GM19043 (cell line): Measurements from ENCODE around the gene MPP3.
A peak's percentile ranks its signal among the peaks of the same experiment; 100 is the strongest.

Source experiments
- ATAC-seq: cut with Tn5 transposase; IDR thresholded peaks from one replicate; pipeline ENCODE4 v1.9.1; 2021; ENCODE audit warnings: low read depth; ENCODE audit not compliant: unreplicated experiment

The MPP3 gene

DNA sequence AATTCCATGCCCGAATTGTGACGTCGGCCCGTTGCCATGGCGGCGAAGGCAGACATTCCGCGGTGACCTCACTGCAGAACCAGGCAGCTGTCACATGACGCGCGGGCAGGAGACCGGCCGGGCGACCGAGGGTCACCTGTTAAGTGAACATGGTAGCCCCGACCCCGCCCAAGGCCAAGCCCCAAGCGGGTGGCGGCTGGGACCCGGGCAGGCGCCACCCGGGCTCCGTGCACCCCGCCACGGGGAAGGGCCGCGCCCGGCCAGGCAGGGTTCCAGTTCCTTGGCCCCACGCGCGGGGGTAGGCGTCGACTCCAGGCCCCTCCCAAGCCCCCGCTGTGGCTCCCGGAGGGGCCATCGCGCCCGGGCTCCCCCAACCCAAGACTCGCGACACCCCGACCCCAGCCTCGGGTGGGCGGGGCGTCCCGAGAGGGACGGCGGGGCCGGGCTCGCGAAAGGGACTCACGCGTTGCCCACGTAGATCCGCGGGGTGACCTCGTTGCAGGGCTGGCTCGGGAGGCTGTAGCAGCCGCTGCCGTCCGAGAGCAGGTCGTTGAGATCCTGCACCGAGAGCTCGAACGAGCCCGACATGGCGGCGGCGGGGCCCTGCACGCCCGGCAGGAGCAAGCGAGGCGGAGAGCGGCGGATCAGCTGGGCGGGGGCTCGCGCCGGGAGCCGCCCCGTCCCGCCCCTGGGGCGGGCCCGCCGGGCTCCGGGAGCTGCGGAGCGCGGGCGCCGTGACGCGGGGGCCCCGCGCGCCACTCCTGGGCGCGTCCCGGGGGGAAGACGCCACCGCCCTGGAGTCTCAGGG lies 54.4 kb downstream of the MPP3 start, which contains the start of gene DUSP3:
Gene DUSP3, minus strand, starts transcription at position 641 of the 808 bp plus-strand sequence. Its CDS starts 53 bp downstream, at position 588.
- ATAC-seq, result peak; percentile 71

DNA sequence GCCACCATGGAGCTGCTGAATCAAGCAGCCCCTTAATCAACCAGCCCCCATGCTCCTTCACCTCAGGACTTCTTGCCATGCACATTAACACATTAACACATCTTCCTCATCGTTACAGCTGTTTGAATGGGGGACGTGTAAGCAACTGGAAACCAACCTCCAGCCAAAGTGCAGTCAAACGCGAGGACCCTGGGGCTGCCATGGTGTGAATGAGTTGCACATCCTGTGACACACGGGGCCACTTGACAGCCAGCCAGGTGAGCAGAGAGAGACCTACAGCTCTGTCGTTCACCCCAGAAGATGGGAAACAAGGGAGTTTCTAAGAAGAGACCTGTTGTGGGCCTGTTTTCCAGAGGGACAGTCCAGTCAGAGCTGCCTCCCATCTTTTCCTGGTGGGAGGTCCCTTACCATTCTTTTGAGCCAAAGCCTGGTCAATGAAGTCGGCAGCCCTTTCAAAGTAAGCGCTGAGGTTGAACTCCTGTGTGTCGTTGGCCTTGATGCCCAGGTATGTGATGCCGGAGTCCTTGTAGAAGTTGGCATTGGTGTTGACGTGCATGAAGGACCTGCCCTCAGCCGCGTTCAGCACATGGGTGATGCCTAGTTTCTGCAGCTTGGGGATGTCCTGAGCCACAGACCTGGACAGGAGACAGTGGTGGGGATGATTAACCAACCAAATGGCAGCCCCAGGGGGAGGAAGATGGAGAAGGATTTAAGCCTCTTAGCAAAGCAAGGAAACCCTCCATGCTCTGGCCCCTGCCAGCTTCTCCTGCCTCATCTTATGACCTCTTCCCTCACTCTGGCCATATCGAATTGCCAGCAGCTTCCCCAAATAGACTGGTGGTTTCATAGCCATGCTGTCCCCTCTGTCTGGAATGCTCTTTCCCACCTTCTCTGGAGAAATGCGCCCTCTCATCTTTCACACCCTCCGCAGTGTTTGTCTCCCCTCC lies 58.4 kb downstream of the MPP3 start:
- ATAC-seq, result no peak

DNA sequence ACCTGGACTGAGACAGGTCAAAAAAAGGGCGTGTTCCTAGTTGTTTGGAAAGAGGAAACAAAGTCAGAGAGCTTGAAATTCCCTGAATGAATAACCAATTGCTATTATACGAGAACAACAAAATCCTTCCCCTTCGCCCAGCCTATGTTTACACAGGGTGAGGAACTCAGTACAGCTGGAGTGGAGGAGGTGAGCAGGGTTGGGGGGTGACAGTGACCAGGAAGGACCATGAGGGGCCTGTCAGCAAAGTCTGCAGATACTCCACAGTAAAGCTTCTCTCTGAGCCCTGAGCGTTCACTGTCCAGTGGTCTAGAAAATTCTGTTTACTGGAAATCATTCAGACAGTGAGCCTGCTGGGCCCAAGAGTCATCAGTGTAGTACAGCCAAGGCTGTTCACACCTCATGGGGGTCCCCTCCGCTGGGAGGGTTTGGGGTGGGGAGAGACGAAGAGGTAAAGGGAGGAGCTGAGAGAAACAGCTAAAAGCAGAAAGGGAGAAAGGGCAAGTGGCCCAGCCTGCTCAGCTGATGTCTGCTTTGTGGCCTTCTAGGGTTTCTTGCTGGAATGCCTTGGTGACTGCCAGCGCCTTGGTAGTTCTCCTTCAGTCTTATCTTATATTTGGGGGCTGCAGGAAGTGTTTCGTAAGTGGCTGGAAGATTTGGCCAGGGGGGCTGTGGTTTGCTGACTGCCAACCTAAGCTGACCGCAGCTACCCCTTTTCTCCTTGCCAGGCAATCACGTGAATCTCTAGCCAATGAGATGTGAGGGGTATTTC lies 59.9 kb downstream of the MPP3 start:
- no peak for ATAC-seq

DNA sequence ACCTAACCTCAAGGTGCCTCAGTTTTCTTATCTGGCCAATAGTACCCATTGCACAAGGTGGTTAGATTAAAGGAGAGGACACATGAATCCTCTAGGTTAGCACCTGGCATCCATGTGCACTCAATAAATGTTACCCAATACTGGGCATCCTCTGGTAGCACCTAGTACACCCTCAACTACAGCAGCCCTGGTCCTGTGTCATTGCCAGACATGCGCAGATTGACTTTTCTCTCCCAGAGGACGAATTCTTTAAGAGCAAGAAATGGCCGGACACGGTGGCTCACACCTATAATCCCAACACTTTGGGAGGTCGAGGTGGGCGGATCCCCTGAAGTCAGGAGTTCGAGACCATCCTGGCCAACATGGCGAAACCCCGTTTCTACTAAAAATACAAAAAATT lies 61.5 kb downstream of the MPP3 start:
- no peak for ATAC-seq

DNA sequence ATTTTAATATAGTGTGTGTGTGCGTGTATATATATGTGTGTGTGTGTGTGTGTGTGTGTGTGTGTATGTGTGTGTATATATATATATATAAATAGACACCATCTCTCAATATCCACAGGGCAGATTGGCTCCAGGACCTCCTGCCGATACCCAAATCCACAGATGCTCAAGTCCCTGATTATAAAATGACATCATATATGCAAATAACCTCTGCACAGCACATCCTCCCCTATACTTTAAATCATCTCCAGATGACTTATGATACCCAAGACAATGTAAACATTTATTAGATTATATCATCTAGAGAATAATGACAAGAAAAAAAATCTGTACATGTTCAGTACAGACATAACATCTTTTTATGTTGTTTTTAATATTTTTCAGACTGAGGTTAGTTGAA lies 62.0 kb downstream of the MPP3 start:
- ATAC-seq, result no peak

DNA sequence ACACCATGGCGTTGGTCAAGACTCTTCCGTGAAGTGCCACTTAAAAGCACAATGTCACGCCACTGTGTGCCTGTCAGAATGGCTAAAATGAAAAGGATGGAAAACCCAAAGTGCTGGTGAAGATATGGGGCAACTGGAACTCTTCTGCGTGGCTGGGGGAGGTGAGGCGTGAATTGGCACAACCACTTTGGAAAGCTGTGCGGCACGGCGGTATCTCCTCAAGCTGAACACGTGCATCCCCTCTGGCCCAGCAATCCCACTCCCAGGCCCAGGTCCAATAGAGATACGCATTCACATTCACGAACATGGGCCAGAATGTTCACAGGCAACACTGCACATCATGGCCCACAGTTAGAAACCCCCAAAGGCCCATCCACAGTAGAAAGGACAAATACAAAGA lies 63.1 kb downstream of the MPP3 start:
- no peak for ATAC-seq

DNA sequence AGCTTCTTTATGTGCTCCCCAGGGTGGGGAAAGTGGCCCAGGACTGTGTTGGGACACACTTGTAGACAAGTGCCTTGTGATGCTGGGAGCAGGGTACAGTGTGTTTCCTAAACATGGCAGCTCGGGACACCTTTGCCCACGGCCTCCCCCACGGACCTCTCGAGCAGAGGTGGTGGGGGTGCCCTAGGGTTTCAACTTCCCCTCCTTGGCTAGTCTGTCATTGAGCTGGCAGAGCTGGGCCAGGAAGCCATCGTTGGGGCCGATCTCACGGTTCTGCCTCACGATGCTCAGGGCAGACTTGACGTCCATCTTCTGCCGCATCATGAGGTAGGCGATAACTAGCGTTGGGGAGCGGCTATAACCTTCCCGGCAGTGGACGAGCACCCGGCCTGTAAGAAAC lies 63.5 kb downstream of the MPP3 start:
- ATAC-seq, result no peak

DNA sequence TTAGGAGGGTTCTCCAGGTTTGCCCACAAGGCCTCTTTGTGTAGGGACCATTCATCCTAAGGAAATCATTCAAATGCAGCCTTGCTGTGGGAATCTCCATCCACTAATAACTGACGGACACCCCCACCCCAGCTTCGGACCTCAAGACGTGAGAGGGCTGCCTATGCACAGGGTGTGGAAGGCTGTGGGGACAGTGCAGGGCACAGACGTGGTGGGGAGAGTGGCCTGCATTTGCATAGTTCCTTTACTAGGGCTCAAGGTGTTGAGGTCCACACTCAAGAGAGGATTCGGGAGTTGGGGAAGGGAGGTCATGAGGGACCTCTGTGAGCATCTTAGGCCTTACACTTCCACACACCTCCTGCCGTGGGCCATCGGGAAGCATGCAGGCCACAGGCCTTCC lies 64.0 kb downstream of the MPP3 start:
- ATAC-seq, result no peak

DNA sequence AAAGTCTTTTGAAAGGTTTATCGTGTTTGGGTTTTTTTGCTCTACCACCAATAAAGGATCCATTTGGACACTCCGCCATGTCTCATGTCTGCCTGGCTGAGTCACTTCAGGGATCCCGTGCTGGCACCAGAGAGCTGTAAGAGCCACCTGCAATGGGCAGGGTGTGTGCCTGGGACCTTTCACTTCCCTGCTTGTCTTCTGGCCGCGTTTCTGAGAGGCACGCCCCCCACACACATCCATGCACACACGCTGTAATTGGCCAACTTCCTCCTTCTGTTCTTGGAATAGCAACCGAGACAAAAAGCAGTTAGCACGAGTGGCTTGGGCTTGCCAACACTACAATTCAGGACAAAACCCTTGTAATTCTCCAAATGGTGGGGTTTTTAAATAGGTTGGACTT lies 64.6 kb downstream of the MPP3 start:
- no peak for ATAC-seq

DNA sequence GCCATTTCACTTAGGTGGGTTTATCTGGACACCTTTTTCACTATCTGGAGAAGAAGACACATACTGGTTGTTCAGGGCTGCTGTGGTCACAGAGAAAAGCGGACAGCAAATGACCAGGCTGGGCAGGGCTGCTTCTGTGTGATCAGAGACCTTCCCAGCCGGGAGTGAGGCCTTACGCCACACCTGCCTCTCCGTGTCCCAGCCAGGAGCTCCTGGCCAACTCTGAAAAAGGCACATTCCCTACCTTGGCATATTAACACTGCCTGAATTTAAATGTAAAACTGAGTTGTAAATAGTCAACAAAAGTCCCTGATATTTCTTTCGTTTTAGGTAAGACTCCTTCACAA lies 65.3 kb downstream of the MPP3 start:
- no peak for ATAC-seq

DNA sequence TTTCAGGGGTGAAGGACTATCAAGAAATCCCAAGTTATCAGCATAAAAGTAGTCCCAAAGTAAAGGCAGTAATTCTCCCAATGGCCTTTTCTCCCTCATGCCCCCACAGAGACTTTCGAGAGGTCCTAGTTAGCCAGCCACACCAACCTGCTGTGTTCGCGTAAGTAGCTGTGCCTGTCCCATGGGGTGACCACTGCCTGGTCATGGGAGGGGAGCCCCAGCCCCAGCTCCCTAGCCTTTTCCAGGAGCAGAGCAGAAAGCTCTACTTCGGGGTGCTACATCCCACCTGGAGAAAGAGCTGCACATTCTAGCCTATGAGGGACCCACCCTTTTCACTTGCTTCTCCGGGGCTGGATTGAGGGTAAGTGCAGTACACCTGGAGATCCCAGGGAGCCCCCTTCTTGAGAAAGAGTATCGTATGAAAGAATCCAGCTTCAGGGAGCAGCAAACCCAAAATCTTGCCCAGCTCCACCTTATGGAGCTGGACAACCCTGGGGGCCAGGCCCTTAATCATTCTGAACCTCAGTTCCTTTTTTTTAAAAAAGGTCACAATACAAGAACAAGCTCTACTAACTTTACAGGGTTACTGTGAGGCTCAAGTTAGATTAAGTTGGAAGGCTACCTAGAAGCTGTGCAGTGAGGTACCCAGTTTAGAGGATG lies 65.8 kb downstream of the MPP3 start:
- ATAC-seq, result no peak

DNA sequence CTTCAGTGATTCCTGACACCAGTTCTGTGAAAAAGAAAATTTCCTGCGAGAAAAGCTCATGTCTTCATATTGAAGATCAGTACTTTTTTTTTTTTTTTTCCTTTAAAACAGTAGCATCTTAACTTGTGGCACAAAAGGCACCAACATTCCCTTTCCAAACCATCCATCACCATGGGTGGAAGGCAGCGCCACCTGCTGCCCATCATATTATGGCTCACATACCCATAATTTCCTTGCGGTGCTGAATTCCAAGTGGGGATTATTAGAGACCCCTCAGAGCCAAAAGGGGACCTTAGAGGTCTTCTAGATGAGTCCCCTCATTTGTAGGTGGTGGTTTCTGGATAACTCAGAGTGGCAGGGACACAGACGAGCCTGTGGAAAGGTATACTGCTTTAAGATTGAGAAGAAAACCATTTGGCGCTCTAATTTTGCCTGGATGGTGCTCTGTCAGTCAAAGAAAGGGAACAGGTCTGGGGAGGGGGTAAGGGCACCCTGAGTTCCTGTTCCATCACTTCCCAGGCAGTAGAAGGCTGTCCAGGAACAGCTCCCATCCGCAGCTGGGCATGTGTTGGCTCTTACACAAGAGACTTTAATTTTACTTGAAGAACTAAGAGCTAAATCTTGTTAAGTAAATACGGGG lies 66.4 kb downstream of the MPP3 start:
- ATAC-seq, result no peak

DNA sequence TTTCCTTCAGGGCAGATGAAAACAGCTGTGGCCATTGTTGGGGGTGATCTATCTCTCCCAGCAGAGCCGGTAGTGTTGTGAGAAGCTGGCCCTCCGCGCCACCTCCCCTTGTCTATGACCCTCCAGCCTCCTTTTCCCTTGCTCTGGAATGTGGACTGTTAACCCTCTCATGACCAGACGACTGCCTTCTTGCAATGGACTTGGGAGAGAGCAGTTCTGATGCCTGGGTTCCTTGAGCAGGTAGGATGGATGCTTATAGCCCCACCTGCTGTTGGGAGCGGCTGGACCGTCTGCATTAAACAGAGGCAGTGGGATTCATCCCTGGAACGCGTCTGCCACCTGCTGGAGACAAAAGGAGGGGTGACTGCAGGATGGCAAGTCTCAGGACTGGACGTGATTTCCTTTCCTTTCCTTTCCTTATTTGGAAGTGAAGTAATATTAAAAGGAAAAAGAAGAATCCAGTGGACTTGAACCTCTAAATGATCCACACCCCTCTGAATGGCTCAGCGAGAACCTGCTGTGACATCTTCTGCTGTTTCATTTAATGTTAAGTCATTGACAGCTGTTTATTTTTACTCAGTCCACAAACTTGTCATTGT lies 72.6 kb downstream of the MPP3 start:
- no peak for ATAC-seq

DNA sequence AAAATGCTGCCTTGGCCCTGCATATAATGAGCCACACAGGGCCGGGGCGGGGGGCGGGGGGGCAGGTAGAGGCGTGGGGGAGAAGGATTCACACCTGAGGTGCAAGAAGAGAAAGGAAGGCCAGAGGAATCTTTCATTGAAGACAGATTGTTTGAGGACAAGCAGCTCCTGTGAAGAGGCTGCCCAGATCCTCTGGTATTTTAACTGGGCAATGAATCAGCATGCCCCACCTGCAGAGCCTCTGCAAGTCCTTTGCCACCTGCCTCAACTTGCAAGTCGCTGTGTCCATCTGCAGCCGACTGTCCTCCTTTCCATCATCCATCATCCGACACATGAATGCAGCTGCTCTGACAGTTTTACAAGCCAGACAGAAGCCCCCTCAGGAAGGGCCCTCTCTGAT lies 73.1 kb downstream of the MPP3 start:
- no peak for ATAC-seq

DNA sequence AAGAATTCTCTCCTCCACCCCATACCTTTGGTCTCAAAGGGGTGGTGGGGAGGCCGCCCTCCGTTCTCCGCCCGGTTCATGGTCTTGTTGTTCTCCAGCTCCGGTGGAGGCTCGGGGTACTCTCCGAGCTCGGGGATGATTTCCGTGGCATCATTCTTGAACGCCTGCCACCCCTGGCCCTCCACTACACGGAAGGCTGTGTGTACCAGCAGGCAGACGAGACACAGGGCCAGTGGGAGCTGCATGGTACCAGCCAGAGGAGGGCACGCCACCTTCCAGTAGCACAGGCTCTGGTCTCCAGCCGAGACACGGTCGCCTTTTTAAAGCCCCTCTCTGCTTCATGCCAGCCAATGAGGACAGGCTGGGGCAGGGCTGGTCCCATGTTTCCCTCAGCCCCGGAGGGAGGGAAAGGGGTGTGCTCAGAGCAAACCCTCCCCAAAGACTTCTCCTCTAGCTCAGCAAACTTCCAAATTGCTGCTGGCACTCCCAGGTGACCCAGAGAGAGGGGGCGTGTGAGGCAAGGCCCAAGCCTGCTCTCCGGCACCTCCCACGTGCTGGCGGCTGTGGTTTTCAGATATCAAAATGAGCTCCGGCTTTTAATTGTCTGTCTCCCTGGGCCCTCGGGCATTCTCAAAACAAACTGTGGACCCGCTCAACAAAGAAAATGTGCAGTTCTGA lies 74.3 kb downstream of the MPP3 start, which contains the start of gene SOST:
Gene SOST, minus strand, starts transcription at position 295 of the 678 bp plus-strand sequence. Its CDS starts 50 bp downstream, at position 245.
- ATAC-seq, result no peak

DNA sequence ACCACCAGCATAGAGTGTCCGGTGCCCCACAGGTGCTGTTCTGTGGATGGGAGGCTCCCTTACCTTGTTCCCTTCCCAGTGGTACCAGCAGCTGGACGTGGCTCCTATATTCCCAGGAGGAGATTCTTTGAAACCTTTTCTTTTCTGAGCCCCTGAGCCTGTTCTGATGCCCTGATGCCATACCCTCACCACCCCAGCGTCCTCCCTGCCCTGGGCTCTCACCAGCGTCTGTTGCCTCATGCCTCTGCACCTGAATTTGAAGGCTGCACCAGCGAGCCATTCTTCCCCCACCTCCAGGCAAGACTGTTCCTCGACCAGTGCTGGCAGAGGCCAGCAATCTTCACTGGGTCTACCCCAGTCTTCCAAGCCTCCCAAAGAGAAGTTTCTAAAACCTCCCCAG lies 74.9 kb downstream of the MPP3 start:
- ATAC-seq, result no peak

DNA sequence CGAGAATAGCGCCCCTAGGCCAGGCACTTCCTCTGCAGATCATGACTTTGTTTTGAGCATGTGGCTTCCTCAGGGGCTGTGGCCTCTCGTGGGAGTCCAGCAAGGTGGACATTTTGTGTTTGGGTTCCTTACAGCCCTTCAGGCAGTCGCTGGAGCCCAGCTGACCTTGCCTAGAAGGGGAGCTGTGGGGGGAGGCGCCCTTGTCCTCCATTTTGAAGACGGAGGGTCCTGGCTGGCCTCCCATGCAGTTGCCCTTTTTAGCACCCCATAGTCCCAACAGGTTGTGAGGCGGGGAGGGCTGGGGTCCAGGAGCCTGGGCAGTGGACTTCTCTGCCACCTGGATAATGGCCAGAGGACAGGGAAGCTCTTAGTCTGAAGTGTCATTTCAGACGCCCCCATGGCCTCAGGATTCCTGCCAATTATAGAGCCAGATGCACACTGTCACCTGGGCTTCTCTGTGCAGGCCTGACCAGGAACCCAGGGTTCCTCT lies 75.7 kb downstream of the MPP3 start:
- no peak for ATAC-seq

DNA sequence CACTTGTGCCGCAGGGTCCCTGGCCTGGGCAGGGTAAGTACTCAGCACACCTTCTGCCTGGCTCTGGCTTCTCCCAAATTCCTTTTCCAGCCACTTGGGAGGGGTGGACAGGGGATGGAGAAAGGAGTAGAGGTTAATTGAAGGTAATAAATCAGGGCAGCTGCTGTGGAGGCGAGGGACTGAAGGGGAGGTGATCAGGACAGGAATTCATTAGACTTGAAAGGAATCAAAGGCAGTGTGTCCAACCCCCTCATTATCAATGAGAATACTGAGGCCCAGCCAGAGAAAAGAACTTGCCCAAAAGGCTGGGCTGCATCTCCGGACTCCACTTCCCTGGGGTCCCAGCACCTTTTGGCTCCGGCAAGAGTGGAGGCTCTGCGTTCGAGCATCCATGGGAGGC lies 76.7 kb downstream of the MPP3 start:
- no peak for ATAC-seq

DNA sequence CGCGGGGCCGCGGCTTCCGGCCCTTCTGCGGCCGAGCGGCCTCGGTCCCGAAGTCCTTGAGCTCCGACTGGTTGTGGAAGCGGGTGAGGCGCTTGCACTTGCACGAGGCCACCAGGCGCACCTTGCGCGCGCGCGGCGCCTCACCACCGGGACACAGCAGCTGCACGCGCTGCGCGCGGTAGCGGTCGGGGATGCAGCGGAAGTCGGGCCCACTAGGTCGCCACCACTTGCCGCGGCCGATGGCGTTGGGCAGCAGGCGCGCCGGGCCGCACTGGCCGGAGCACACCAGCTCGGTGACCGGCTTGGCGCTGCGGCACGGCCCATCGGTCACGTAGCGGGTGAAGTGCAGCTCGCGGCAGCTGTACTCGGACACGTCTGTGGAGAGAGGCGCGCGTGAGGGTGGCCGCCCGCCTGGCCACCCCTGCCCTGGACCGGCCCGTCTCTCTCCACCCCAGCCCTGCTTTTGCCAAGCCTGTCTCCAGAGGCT lies 77.5 kb downstream of the MPP3 start:
- no peak for ATAC-seq
